Pericardium fibroblast (primary cell): Measurements from ENCODE around the gene TRAPPC3L. TPM values are rescaled to one million over a fixed set of nuclear protein-coding genes. Genes with fewer than 3 reads are reported as not detected.

Experiments used
- total RNA-seq: library from RNA; depleted of rRNA; stranded (reverse); fragments of >200 nt; gene quantifications from 2 replicates; pipeline ENCODE4 v1.2.3, GENCODE V29; 2015

TRAPPC3L gene
- total RNA-seq: 0.47 TPM in 1 of 2 replicates, not detected in the other

GRCh38 chr6:116545651-116546050 lies at the start of gene TRAPPC3L:
Gene TRAPPC3L (minus strand): TSS chr6:116545684. CDS start chr6:116545514, 170 bp downstream.

GRCh38 chr6:116570856-116571682 lies 25.6 kb upstream of the TRAPPC3L start, which contains the start of gene RWDD1:
Gene RWDD1 (plus strand): TSS chr6:116571504. CDS start chr6:116571583, 79 bp downstream.

GRCh38 chr6:116553451-116553850 lies 8.0 kb upstream of the TRAPPC3L start, which contains the start of gene CALHM4:
Gene CALHM4 (plus strand): TSS chr6:116553751. CDS start chr6:116553794, 43 bp downstream.

GRCh38 chr6:116511424-116512110 lies 33.9 kb downstream of the TRAPPC3L start, which contains the start of gene CALHM5:
Gene CALHM5 (plus strand): TSS chr6:116511639. CDS start chr6:116511697, 58 bp downstream.

GRCh38 chr6:116461331-116461931 lies 84.1 kb downstream of the TRAPPC3L start, which contains the start of gene CALHM6:
Gene CALHM6 (plus strand): TSS chr6:116461375. CDS start chr6:116461930, 555 bp downstream.

Other genes starting within 250 kb of the TRAPPC3L start
- 36.8 and 44.2 TPM in 2 replicates for gene DSE, start 174.7 kb downstream of the TRAPPC3L start, total RNA-seq
- gene CALHM6, start 84.3 kb downstream of the TRAPPC3L start, total RNA-seq: 0.68 and 1.8 TPM in 2 replicates
- 1.4 and 4.2 TPM in 2 replicates for gene CALHM5, start 34.0 kb downstream of the TRAPPC3L start, total RNA-seq
- gene CALHM4, start 8.1 kb upstream of the TRAPPC3L start, total RNA-seq: not detected in 2 replicates
- gene RWDD1, start 25.8 kb upstream of the TRAPPC3L start, total RNA-seq: 28.8 and 33.4 TPM in 2 replicates
- 1.1 TPM in 1 of 2 replicates, not detected in the other for gene RSPH4A, start 70.8 kb upstream of the TRAPPC3L start, total RNA-seq
- 7.6 and 7.7 TPM in 2 replicates for gene ZUP1, start 123.1 kb upstream of the TRAPPC3L start, total RNA-seq
- 3.2 and 3.4 TPM in 2 replicates for gene KPNA5, start 135.5 kb upstream of the TRAPPC3L start, total RNA-seq
- 0.23 and 1.2 TPM in 2 replicates for gene FAM162B, start 220.0 kb upstream of the TRAPPC3L start, total RNA-seq